GM19240 (cell line): Measurements from ENCODE around the gene SYTL3.

Source experiments
- DNase-seq: peaks from one replicate; pipeline ENCODE4 v3.0.0; 2011; ENCODE audit warnings: low spot score; ENCODE audit not compliant: insufficient read length

SYTL3 gene

GRCh38 chr6:158772851-158773371 lies 123.1 kb downstream of the SYTL3 start:
- DNase-seq, result no peak

GRCh38 chr6:158773581-158774449 lies 124.0 kb downstream of the SYTL3 start:
- DNase-seq, result no peak

GRCh38 chr6:158774717-158775449 lies 125.0 kb downstream of the SYTL3 start:
- no peak for DNase-seq

- no peak for DNase-seq
Observed at GRCh38 chr6:158775832-158776231, 126.0 kb downstream of the SYTL3 start.

GRCh38 chr6:158776737-158777136 lies 126.9 kb downstream of the SYTL3 start:
- DNase-seq, result no peak

- DNase-seq, result no peak
Observed at GRCh38 chr6:158777510-158777909, 127.7 kb downstream of the SYTL3 start.

- no peak for DNase-seq
Observed at GRCh38 chr6:158778005-158778527, 128.2 kb downstream of the SYTL3 start.

- DNase-seq, result no peak
Observed at GRCh38 chr6:158780246-158780884, 130.5 kb downstream of the SYTL3 start.

GRCh38 chr6:158780988-158781691 lies 131.3 kb downstream of the SYTL3 start:
- DNase-seq, result no peak

- DNase-seq, result no peak
Observed at GRCh38 chr6:158781692-158782373, 132.0 kb downstream of the SYTL3 start.

GRCh38 chr6:158782432-158783166 lies 132.7 kb downstream of the SYTL3 start:
- no peak for DNase-seq

GRCh38 chr6:158783167-158783450 lies 133.3 kb downstream of the SYTL3 start:
- DNase-seq, result no peak

GRCh38 chr6:158783851-158784250 lies 134.0 kb downstream of the SYTL3 start:
- DNase-seq, result no peak

- DNase-seq, result no peak
Observed at GRCh38 chr6:158784505-158784904, 134.7 kb downstream of the SYTL3 start.

GRCh38 chr6:158785036-158785435 lies 135.2 kb downstream of the SYTL3 start:
- DNase-seq, result no peak

- DNase-seq, result no peak
Observed at GRCh38 chr6:158786645-158787304, 136.9 kb downstream of the SYTL3 start.

GRCh38 chr6:158787395-158787794 lies 137.5 kb downstream of the SYTL3 start:
- DNase-seq, result no peak

- DNase-seq, result no peak
Observed at GRCh38 chr6:158789115-158789917, 139.5 kb downstream of the SYTL3 start.
